CD4-positive, alpha-beta memory T cell (primary cell): ENCODE results near the gene FOXC1. TPM values are rescaled to one million over a fixed set of nuclear protein-coding genes. Genes with fewer than 3 reads are reported as not detected.

Experiments used
- CTCF ChIA-PET: fragments of 350-600 bp; sonication (Branson Sonifier 250); formaldehyde crosslinking; loops from one replicate; lab custom pipeline; 2021; ENCODE audit warnings: inconsistent platforms; ENCODE audit not compliant: partially characterized antibody; lab: Charles Lee
- POLR2A ChIA-PET: fragments of 350-600 bp; sonication (Branson Sonifier 250); formaldehyde crosslinking; loops from one replicate; lab custom pipeline; 2021; ENCODE audit not compliant: partially characterized antibody; lab: Charles Lee
- DNase-seq, 5 donors: peaks; one replicate each; pipeline versions ENCODE4 v3.0.0 to v3.0.0-alpha.2; 2020 to 2022; ENCODE audit warnings: mixed read lengths in 1 of 5
- H3K27ac ChIP-seq: one replicate; pipeline ENCODE4 v1.7.0; 2013; ENCODE audit warnings: low read depth, low read length
- H3K27me3 ChIP-seq: 2 replicates; pipeline ENCODE4 v1.7.0; 2013; ENCODE audit warnings: mild to moderate bottlenecking, low read length, moderate library complexity; ENCODE audit not compliant: insufficient read depth
- H3K36me3 ChIP-seq: 2 replicates; pipeline ENCODE4 v1.7.0; 2013; ENCODE audit warnings: mild to moderate bottlenecking, low read length, moderate library complexity; ENCODE audit not compliant: insufficient read depth
- H3K4me1 ChIP-seq: 2 replicates; pipeline ENCODE4 v1.7.0; 2013; ENCODE audit warnings: mild to moderate bottlenecking, low read length, moderate library complexity; ENCODE audit not compliant: insufficient read depth
- H3K4me3 ChIP-seq, 2 donors: one replicate each; pipeline ENCODE4 v1.7.0; 2013; ENCODE audit warnings: low read length in 2 of 2, mild to moderate bottlenecking in 1 of 2
- H3K9me3 ChIP-seq, 2 donors: one replicate each; pipeline ENCODE4 v1.7.0; 2013; ENCODE audit warnings: low read length in 2 of 2, control low read depth in 1 of 2; ENCODE audit not compliant: control insufficient read depth in 1 of 2
- H3K27ac Mint-ChIP-seq, 7 donors: one replicate each; pipeline ENCODE4 v1.8.0; 2020 to 2021; ENCODE audit warnings: mixed read lengths in 7 of 7, mild to moderate bottlenecking in 6 of 7, inconsistent platforms in 3 of 7, moderate library complexity in 3 of 7
- H3K27me3 Mint-ChIP-seq, 2 donors: one replicate each; pipeline ENCODE4 v1.8.0; 2020 to 2021; ENCODE audit warnings: mixed read lengths in 2 of 2
- H3K36me3 Mint-ChIP-seq, 2 donors: one replicate each; pipeline ENCODE4 v1.8.0; 2020 to 2021; ENCODE audit warnings: mixed read lengths in 2 of 2, inconsistent platforms in 1 of 2, mild to moderate bottlenecking in 1 of 2
- H3K4me1 Mint-ChIP-seq, 4 donors: one replicate each; pipeline ENCODE4 v1.8.0; 2020 to 2021; ENCODE audit warnings: mixed read lengths in 4 of 4, mild to moderate bottlenecking in 1 of 4
- H3K4me3 Mint-ChIP-seq, 8 donors: one replicate each; pipeline ENCODE4 v1.8.0; 2020 to 2021; ENCODE audit warnings: mixed read lengths in 8 of 8, mild to moderate bottlenecking in 7 of 8, moderate library complexity in 6 of 8, inconsistent platforms in 3 of 8
- H3K9me3 Mint-ChIP-seq, 8 donors: one replicate each; pipeline ENCODE4 v1.8.0; 2020 to 2021; ENCODE audit warnings: mixed read lengths in 8 of 8, mild to moderate bottlenecking in 5 of 8, inconsistent platforms in 3 of 8, moderate library complexity in 1 of 8
- intact Hi-C: fragments of 100-400 bp; cut with micrococcal nuclease; formaldehyde crosslinking; loops from one replicate; pipeline ENCODE4 v1.15.1; 2023
- polyA plus RNA-seq, 2 donors: library from polyadenylated mRNA; unstranded; fragments of 300-500 nt; fragmentation: Illumina TruSeq; gene quantifications; one replicate each; pipeline ENCODE4 v1.2.3, GENCODE V29; 2021
- total RNA-seq, 2 experiments: library from RNA; stranded (reverse); gene quantifications; one replicate each; pipeline ENCODE4 v1.2.3, GENCODE V29; 2021

FOXC1 gene
- not detected for total RNA-seq
- not detected for polyA plus RNA-seq

DNA sequence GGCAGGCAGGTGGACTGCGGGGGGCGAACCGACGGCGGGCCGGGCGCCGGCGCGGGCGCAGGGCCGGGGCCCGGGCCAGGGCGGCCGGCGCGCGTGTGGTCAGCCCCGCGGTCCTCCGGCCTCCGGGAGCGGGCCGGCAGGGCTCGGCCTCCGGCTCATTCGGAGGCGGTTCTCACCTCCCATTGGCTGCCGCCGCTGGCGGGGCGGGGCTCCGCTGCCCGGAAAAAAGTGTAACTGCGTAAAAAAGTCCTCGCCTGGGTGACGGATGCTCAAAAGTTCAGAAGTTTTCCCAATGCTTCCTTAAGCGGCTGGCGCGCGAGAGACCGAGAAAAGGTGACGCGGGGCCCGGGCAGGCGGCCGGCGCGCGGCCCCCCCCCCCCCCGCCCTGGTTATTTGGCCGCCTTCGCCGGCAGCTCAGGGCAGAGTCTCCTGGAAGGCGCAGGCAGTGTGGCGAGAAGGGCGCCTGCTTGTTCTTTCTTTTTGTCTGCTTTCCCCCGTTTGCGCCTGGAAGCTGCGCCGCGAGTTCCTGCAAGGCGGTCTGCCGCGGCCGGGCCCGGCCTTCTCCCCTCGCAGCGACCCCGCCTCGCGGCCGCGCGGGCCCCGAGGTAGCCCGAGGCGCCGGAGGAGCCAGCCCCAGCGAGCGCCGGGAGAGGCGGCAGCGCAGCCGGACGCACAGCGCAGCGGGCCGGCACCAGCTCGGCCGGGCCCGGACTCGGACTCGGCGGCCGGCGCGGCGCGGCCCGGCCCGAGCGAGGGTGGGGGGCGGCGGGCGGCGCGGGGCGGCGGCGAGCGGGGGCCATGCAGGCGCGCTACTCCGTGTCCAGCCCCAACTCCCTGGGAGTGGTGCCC lies at the start of gene FOXC1:
TSS of gene FOXC1 (plus strand) at position 268 of the 849 bp plus-strand sequence. CDS start at position 799, 531 bp downstream.
- H3K27me3 ChIP-seq: peaks cover 65% of the 10 kb centered on the region
- peaks cover 58% of the 10 kb centered on the region for H3K4me1 ChIP-seq
- H3K4me3 ChIP-seq: peak within 1 kb of the TSS in 1 of 2 donors; percentile 49
- peaks cover 0 to 5% (median 0%) of the 10 kb centered on the region in 8 donors for H3K9me3 Mint-ChIP-seq
- H3K9me3 ChIP-seq: no peaks in the 10 kb centered on the region
- DNase-seq: peak in 2 of 5 donors; percentile 13 to 17
- intact Hi-C loops: no loop called here
- H3K27me3 Mint-ChIP-seq: peaks cover 52 to 55% of the 10 kb centered on the region in 2 donors
- CTCF ChIA-PET: interaction anchor here (2.0 kb wide), 1 partner anchor 14 kb away, joined by 9 read pairs; no protein-coding TSS in a partner anchor
- peak within 1 kb of the TSS; percentile 80 to 89 (median 84) for H3K4me3 Mint-ChIP-seq
- no peaks in the 10 kb centered on the region for H3K36me3 ChIP-seq
- peaks cover 28 to 68% (median 41%) of the 10 kb centered on the region in 4 donors for H3K4me1 Mint-ChIP-seq
- POLR2A ChIA-PET: no interaction called here
- H3K27ac Mint-ChIP-seq: peak within 1 kb of the TSS in 2 of 7 donors; percentile 60 to 79
- no peak within 1 kb of the TSS for H3K27ac ChIP-seq
- peaks cover 0 to 4% of the 10 kb centered on the region in 2 donors for H3K36me3 Mint-ChIP-seq

DNA sequence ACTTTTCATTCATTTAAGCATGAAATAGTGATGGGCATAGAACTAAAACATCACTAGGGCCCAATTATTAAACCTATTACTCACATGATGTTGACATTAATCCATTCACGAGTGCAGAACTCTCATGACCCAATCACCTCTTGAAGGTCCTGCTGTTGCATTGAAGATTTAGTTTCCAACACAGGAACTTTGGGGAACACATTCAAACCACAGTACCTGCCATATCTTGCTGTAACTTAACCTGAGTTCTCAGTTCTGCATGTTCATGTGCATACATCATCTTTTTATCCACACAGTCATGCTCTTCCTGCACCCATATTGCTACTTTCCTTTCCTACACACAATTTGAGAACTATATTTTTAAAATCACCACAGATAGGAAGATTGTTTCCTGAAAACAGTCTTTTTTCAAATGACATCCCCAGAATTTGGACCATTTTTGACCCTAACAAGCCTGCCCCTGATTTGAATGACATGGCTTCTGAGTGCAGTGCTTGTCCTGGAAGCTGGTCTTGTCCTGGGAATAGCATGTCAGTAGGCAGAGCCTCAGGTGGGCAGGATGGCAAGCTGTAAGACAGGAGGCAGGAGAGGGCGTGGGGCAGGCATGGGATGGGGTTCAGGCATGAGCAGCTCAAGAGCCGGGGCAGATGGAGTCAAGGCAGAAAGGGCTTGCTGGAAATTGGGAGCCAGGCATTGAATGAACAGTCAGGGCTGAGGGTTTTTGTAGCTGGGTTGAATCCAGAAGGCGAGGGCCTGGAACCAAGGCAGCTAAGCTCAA lies 49.2 kb upstream of the FOXC1 start:
- H3K27ac Mint-ChIP-seq: no peak overlapping the region
- ChIA-PET CTCF (interaction anchor here (0.8 to 23.1 kb wide), 4 partner anchors 8 to 37 kb away, joined by 3 to 688 read pairs (median 10); no protein-coding TSS in a partner anchor), POLR2A (no interaction called here)
- Histone ChIP-seq H3K4me3 (no peak overlapping the region), H3K36me3 (no peaks in the 10 kb centered on the region), H3K9me3 (no peaks in the 10 kb centered on the region), H3K4me1 (no peaks in the 10 kb centered on the region), H3K27me3 (no peaks in the 10 kb centered on the region), H3K27ac (no peak overlapping the region)
- no peak for DNase-seq
- H3K4me1 Mint-ChIP-seq: peaks cover 0 to 3% (median 0%) of the 10 kb centered on the region in 4 donors
- peaks cover 7 to 8% of the 10 kb centered on the region in 2 donors for H3K27me3 Mint-ChIP-seq
- H3K4me3 Mint-ChIP-seq: no peak overlapping the region
- H3K36me3 Mint-ChIP-seq: no peaks in the 10 kb centered on the region
- peaks cover 0 to 4% (median 0%) of the 10 kb centered on the region in 8 donors for H3K9me3 Mint-ChIP-seq
- intact Hi-C loops: no loop called here

DNA sequence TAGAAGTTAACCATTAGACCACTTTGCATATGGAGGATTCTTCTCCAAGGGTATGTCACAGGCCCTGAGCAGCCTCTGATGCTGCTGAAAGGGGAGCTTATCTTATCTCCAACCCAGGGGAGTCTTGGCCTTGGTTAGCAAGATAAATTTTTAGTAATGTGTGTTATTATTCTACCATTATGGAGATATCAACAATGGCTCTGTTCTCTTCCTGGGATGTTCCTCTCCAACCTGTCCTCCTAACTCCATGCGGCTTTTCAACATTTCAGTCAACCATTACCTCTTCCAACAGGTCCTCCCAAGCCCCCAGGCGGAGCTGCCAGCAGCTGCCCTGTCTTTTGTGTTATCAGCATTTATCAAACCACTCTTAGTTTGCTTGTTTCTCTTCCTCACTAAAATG lies 48.4 kb upstream of the FOXC1 start:
- Histone ChIP-seq H3K27me3 (no peaks in the 10 kb centered on the region), H3K4me1 (no peaks in the 10 kb centered on the region), H3K4me3 (no peak overlapping the region), H3K9me3 (no peaks in the 10 kb centered on the region), H3K36me3 (no peaks in the 10 kb centered on the region), H3K27ac (no peak overlapping the region)
- DNase-seq: no peak
- Mint-ChIP-seq H3K4me1 (no peaks in the 10 kb centered on the region), H3K9me3 (peaks cover 0 to 4% (median 0%) of the 10 kb centered on the region in 8 donors), H3K27me3 (peaks cover 5 to 7% of the 10 kb centered on the region in 2 donors), H3K36me3 (no peaks in the 10 kb centered on the region), H3K4me3 (no peak overlapping the region), H3K27ac (no peak overlapping the region)
- ChIA-PET CTCF (interaction anchor here (0.8 to 23.1 kb wide), 4 partner anchors 9 to 38 kb away, joined by 3 to 688 read pairs (median 10); no protein-coding TSS in a partner anchor), POLR2A (no interaction called here)
- intact Hi-C loops: no loop called here

DNA sequence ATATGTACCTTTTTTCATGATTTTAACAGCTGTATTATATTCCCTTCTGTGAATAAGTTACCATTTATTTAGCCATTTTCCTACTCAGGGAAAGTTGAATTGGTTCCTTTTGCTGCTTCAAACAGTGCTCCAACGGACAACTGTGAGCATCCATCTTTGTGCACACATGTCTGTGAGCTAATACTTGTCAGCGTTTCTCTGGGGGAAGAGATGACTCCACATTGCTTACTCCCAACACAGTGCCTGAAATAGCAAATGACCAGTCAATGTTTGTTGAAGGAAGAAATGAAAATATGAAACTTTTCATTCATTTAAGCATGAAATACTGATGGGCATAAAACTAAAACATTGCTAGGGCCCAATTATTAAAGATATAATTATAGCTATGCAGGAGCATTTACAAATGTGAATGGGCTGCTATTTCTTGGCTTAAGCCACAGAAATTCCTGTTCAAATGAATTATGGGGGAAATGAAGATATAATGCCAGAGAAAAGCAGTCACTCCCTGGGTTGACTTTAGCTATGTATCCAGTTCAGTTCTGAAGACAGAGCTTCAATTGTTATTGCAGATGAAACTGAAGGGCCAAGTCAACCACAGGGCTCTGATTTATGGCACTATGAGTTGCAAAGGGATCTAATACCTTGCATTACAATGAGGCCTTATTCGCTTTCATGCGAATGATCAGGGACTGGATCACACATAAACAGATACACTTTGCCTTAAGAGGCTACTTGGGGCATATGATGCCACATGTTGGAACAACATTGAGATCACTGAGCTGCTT lies 47.4 kb upstream of the FOXC1 start:
- intact Hi-C loops: no loop called here
- H3K4me3 ChIP-seq: no peak overlapping the region
- no peak overlapping the region for H3K27ac Mint-ChIP-seq
- no peak for DNase-seq
- POLR2A ChIA-PET: no interaction called here
- H3K36me3 Mint-ChIP-seq: no peaks in the 10 kb centered on the region
- H3K9me3 Mint-ChIP-seq: peaks cover 0 to 4% (median 0%) of the 10 kb centered on the region in 8 donors
- CTCF ChIA-PET: interaction anchor here (2.2 to 23.1 kb wide), 3 partner anchors 8 to 39 kb away, joined by 10 to 688 read pairs (median 18); no protein-coding TSS in a partner anchor
- no peak overlapping the region for H3K4me3 Mint-ChIP-seq
- peaks cover 3 to 5% of the 10 kb centered on the region in 2 donors for H3K27me3 Mint-ChIP-seq
- H3K9me3 ChIP-seq: no peaks in the 10 kb centered on the region
- no peaks in the 10 kb centered on the region for H3K27me3 ChIP-seq
- no peaks in the 10 kb centered on the region for H3K4me1 Mint-ChIP-seq
- no peaks in the 10 kb centered on the region for H3K36me3 ChIP-seq
- H3K4me1 ChIP-seq: no peaks in the 10 kb centered on the region
- no peak overlapping the region for H3K27ac ChIP-seq

DNA sequence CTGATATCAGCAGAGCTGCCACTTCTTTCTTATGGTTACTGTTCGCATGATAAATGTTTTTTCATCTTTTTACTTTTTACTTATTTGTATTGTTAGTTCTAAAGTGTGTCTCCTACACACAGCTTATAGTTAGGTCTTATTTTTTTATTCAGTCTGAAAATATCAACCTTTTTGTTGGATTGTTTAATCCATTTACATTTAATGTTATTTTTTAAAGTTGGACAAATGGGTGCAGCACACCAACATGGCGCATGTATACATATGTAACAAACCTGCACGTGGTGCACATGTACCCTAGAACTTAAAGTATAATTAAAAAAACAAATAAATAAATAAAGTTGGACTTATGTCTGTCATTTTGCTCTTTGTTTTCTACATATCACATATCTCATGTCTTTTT lies 40.3 kb upstream of the FOXC1 start:
- Mint-ChIP-seq H3K36me3 (peaks cover 9 to 15% of the 10 kb centered on the region in 2 donors), H3K27me3 (peaks cover 3 to 8% of the 10 kb centered on the region in 2 donors), H3K9me3 (peaks cover 0 to 27% (median 22%) of the 10 kb centered on the region in 8 donors), H3K4me1 (no peaks in the 10 kb centered on the region), H3K27ac (no peak overlapping the region), H3K4me3 (no peak overlapping the region)
- Histone ChIP-seq H3K4me3 (no peak overlapping the region), H3K27me3 (no peaks in the 10 kb centered on the region), H3K9me3 (no peaks in the 10 kb centered on the region), H3K36me3 (no peaks in the 10 kb centered on the region), H3K4me1 (no peaks in the 10 kb centered on the region), H3K27ac (no peak overlapping the region)
- CTCF ChIA-PET: interaction anchor here (0.6 kb wide), 1 partner anchor 46 kb away, joined by 3 read pairs; no protein-coding TSS in a partner anchor
- POLR2A ChIA-PET: no interaction called here
- intact Hi-C loops: no loop called here
- DNase-seq: no peak

DNA sequence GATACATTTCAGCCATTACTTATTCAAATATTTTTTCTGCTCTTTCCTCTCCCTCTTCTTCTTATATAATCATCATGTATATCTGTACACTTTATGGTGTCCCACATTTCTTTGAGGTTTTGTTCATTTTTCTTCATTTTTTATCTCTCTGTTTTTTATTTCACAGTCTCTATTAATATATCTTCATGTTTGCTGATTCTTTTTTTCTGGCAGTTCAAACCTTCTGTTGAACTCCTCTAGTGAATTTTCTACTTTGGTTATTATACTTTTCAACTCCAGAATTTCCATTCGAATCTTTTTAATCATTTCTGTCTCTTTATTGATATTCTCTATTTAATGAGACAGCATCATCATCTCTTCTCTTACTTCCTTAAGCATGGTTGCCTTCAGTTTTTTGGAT lies 38.9 kb upstream of the FOXC1 start:
- Mint-ChIP-seq H3K27me3 (peaks cover 5 to 12% of the 10 kb centered on the region in 2 donors), H3K4me1 (no peaks in the 10 kb centered on the region), H3K27ac (peak overlapping the region in 1 of 7 donors; percentile 1), H3K36me3 (peaks cover 9 to 15% of the 10 kb centered on the region in 2 donors), H3K4me3 (no peak overlapping the region), H3K9me3 (peaks cover 0 to 27% (median 22%) of the 10 kb centered on the region in 8 donors)
- DNase-seq: no peak
- no peaks in the 10 kb centered on the region for H3K9me3 ChIP-seq
- H3K36me3 ChIP-seq: no peaks in the 10 kb centered on the region
- H3K4me3 ChIP-seq: no peak overlapping the region
- POLR2A ChIA-PET: no interaction called here
- H3K27ac ChIP-seq: no peak overlapping the region
- no peaks in the 10 kb centered on the region for H3K27me3 ChIP-seq
- CTCF ChIA-PET: interaction anchor here (1.2 kb wide), 1 partner anchor 22 kb away, joined by 3 read pairs; no protein-coding TSS in a partner anchor
- intact Hi-C loops: no loop called here
- no peaks in the 10 kb centered on the region for H3K4me1 ChIP-seq
